ENCODE measurements around the gene ZP3.
"Not testable (repeated sequence)": the region's sequence is repeated elsewhere in the genome, so short reads cannot be mapped to it uniquely, and the experiment has no call there.

Gene ZP3

DNA sequence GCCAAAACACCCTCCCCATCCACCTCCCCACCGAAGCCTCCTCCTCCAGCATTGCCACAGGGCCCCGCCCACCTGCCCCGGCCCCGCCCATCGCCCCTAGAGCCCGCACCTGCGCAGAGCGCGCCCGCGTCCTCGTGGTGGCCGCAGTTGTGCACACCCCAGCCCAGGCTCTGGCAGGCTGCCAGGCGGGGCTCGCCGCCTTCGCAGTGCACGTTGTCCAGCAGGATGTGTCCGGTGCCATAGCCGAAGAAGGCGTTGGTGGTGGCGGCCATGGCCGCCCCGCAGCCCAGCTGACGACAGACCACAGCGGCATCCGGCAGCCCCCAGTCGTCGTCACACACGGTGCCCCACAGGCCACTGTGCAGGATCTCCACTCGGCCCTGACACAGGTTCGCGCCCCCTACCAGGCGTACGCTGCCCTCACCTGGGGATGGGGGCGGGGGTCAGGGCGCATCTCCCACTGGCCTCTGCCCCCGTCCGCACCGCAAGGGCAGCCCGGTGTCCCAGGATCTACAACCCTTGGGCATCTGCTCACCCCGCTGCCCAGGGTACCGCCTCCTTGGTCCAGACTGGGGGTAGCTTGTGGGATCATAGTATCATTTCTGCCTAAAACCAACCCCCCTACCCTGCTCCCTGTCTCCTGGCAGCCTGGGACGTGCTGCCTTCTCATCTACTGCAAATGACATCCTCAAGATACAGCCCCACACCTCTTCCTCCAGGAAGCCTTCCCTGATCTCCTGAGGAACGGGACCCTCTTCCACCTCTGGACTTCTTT is 27.2 kb upstream of the ZP3 start:
- H3K79me2 ChIP-seq (ENCODE audit: insufficient read depth, low read length), result no peaks in the 10 kb centered on the region
- ATAC-seq (ENCODE audit: insufficient read depth, low read depth) (no peak), DNase-seq (no peak)
- H3K4me3 ChIP-seq (ENCODE audit: low read depth in 1 of 2, low read length in 2 of 2), result no peak overlapping the region
- H4K20me1 ChIP-seq (ENCODE audit: insufficient read depth, low read length), result no peaks in the 10 kb centered on the region
- H3K9me3 ChIP-seq (ENCODE audit: insufficient read depth, low read length, severe bottlenecking), result no peaks in the 10 kb centered on the region
- H3K27me3 ChIP-seq (ENCODE audit: insufficient read depth, low read length, poor library complexity), result no peaks in the 10 kb centered on the region
- H2AFZ ChIP-seq (ENCODE audit: low read depth, low read length), result no peak overlapping the region
- H3K36me3 ChIP-seq (ENCODE audit: insufficient read depth, low read length), result no peaks in the 10 kb centered on the region
- no peak overlapping the region for H3K4me2 ChIP-seq (ENCODE audit: insufficient read depth, low read length)
- peaks cover 13% of the 10 kb centered on the region for H3K4me1 ChIP-seq (ENCODE audit: insufficient read depth, low read length)
- TF ChIP-seq EZH2 (IDR thresholded peaks at IDR 0.05; ENCODE audit: borderline replicate concordance, low read depth, low read length, severe bottlenecking) (no peak), CTCF (IDR thresholded peaks at IDR 0.05; ENCODE audit: borderline replicate concordance, extremely low read depth, low read length, poor library complexity, severe bottlenecking) (no peak)
- H3K27ac ChIP-seq (ENCODE audit: low read length), result no peak overlapping the region
- no peak overlapping the region for H3K9ac ChIP-seq (ENCODE audit: low read depth, low read length)

DNA sequence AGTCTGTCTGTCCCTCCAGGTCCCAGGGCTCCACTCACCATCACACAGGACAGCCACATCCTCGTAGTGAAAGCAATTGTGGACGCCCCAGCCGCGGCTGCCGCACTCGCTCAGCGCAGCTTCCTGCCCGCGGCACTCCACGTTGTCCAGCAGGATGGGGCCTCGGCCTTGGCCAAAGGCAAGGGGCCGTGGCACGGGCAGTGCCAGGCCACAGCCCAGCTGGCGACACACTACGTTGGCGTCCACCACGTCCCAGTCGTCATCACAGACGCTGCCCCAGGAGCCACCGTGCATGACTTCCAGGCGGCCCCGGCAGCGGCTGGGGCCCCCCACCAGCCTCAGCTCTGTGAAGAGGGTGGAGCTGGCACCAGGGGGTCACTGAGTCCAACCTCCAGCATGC is 24.5 kb upstream of the ZP3 start:
- no peaks in the 10 kb centered on the region for H3K9me3 ChIP-seq (ENCODE audit: insufficient read depth, low read length, severe bottlenecking)
- H3K4me1 ChIP-seq (ENCODE audit: insufficient read depth, low read length), result no peaks in the 10 kb centered on the region
- no peaks in the 10 kb centered on the region for H4K20me1 ChIP-seq (ENCODE audit: insufficient read depth, low read length)
- no peak overlapping the region for H2AFZ ChIP-seq (ENCODE audit: low read depth, low read length)
- no peak overlapping the region for H3K27ac ChIP-seq (ENCODE audit: low read length)
- H3K79me2 ChIP-seq (ENCODE audit: insufficient read depth, low read length), result no peaks in the 10 kb centered on the region
- no peak overlapping the region for H3K4me3 ChIP-seq (ENCODE audit: low read depth in 1 of 2, low read length in 2 of 2)
- H3K27me3 ChIP-seq (ENCODE audit: insufficient read depth, low read length, poor library complexity), result no peaks in the 10 kb centered on the region
- no peak for TF ChIP-seq CTCF (IDR thresholded peaks at IDR 0.05; ENCODE audit: borderline replicate concordance, extremely low read depth, low read length, poor library complexity, severe bottlenecking)
- TF ChIP-seq EZH2 (IDR thresholded peaks at IDR 0.05; ENCODE audit: borderline replicate concordance, low read depth, low read length, severe bottlenecking), result no peak
- ATAC-seq (ENCODE audit: insufficient read depth, low read depth), result no peak
- H3K9ac ChIP-seq (ENCODE audit: low read depth, low read length), result no peak overlapping the region
- no peak for DNase-seq
- H3K36me3 ChIP-seq (ENCODE audit: insufficient read depth, low read length), result no peaks in the 10 kb centered on the region
- H3K4me2 ChIP-seq (ENCODE audit: insufficient read depth, low read length), result no peak overlapping the region

DNA sequence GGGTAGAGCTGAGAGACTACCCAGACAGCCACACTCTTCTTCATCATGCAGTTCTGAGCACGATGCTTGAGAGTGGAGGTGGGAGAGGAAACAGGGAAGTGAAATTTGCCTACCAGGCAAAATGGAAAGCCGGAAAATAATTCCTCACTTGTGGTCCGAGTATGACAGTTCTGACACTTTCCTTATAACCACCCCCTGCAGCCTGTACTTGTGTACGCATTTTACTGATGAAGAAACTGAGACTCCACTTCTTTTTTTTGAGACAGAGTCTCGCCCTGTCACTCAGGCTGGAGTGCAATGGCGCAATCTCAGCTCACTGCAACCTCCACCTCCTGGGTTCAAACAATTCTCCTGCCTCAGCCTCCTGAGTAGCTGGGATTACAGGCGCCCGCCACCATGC is 21.7 kb upstream of the ZP3 start:
- H3K9me3 ChIP-seq (ENCODE audit: insufficient read depth, low read length, severe bottlenecking); H3K27ac ChIP-seq (ENCODE audit: low read length); H3K36me3 ChIP-seq (ENCODE audit: insufficient read depth, low read length); H3K4me3 ChIP-seq (ENCODE audit: low read depth in 1 of 2, low read length in 2 of 2); H3K9ac ChIP-seq (ENCODE audit: low read depth, low read length); H3K27me3 ChIP-seq (ENCODE audit: insufficient read depth, low read length, poor library complexity); H3K4me1 ChIP-seq (ENCODE audit: insufficient read depth, low read length); H2AFZ ChIP-seq (ENCODE audit: low read depth, low read length); DNase-seq; H3K79me2 ChIP-seq (ENCODE audit: insufficient read depth, low read length); H4K20me1 ChIP-seq (ENCODE audit: insufficient read depth, low read length); ATAC-seq (ENCODE audit: insufficient read depth, low read depth); H3K4me2 ChIP-seq (ENCODE audit: insufficient read depth, low read length): not testable (repeated sequence)

DNA sequence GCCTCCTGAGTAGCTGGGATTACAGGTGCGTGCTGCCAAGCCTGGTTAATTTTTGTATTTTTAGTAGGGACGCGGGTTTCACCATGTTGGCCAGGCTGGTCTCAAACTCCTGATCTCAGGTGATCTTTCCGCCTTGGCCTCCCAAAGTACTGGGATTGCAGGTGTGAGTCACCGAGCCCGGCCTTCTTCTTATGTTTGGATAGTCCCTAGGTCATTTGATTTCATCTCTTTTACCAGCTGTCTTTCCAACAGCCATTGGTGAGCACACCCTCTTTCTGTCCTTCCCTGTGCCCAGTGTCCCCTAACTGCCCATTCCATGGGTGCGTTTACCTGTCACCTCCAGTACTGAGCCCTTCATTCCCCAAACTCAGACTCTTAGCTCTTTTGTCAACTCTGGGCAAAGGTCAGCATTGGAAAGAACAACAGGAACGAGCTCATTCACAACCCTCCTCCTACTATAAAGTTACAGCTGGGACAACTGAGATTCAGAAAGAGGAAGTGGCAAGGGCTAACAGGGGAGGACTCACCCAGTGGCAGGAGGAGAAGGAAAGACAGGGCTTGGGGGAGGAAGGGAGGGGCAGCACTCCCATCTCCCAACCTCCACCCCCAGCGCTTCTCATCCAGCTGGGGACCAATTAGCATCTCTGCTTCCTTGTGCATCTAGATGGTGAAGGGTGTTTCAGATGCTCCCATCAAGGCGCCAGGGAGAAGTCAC is 20.8 kb upstream of the ZP3 start:
- Histone ChIP-seq H3K27me3 (ENCODE audit: insufficient read depth, low read length, poor library complexity) (no peaks in the 10 kb centered on the region), H4K20me1 (ENCODE audit: insufficient read depth, low read length) (no peaks in the 10 kb centered on the region), H3K9ac (ENCODE audit: low read depth, low read length) (no peak overlapping the region), H3K36me3 (ENCODE audit: insufficient read depth, low read length) (no peaks in the 10 kb centered on the region), H3K9me3 (ENCODE audit: insufficient read depth, low read length, severe bottlenecking) (no peaks in the 10 kb centered on the region), H3K4me2 (ENCODE audit: insufficient read depth, low read length) (no peak overlapping the region), H3K27ac (ENCODE audit: low read length) (no peak overlapping the region), H3K4me3 (ENCODE audit: low read depth in 1 of 2, low read length in 2 of 2) (no peak overlapping the region), H3K4me1 (ENCODE audit: insufficient read depth, low read length) (no peaks in the 10 kb centered on the region), H3K79me2 (ENCODE audit: insufficient read depth, low read length) (no peaks in the 10 kb centered on the region), H2AFZ (ENCODE audit: low read depth, low read length) (no peak overlapping the region)
- 0 out of 3 replicates have a peak, but pooled peaks have one; percentile 42 for ATAC-seq (ENCODE audit: insufficient read depth, low read depth)
- no peak for DNase-seq
- TF ChIP-seq EZH2 (IDR thresholded peaks at IDR 0.05; ENCODE audit: borderline replicate concordance, low read depth, low read length, severe bottlenecking) (no peak), CTCF (IDR thresholded peaks at IDR 0.05; ENCODE audit: borderline replicate concordance, extremely low read depth, low read length, poor library complexity, severe bottlenecking) (no peak)
